GM18498 (cell line): Measurements from ENCODE around the gene ADK.
"Not testable (repeated sequence)": the region's sequence is repeated elsewhere in the genome, so short reads cannot be mapped to it uniquely, and the experiment has no call there.

Experiments
- ATAC-seq: cut with Tn5 transposase; IDR thresholded peaks from one replicate; pipeline ENCODE4 v1.9.1; 2021; ENCODE audit warnings: mild to moderate bottlenecking, moderate library complexity; ENCODE audit not compliant: unreplicated experiment

ADK gene

GRCh38 chr10:74525885-74526284 lies 374.9 kb downstream of the ADK start:
- ATAC-seq: no peak

- not testable (repeated sequence) for ATAC-seq
Observed at GRCh38 chr10:74527611-74528010, 376.6 kb downstream of the ADK start.

GRCh38 chr10:74529205-74529604 lies 378.2 kb downstream of the ADK start:
- ATAC-seq: no peak

GRCh38 chr10:74530981-74531380 lies 380.0 kb downstream of the ADK start:
- no peak for ATAC-seq

- ATAC-seq: no peak
Observed at GRCh38 chr10:74539317-74539716, 388.3 kb downstream of the ADK start.

GRCh38 chr10:74541375-74541774 lies 390.4 kb downstream of the ADK start:
- ATAC-seq: no peak

- ATAC-seq: no peak
Observed at GRCh38 chr10:74542077-74542476, 391.1 kb downstream of the ADK start.

GRCh38 chr10:74543276-74543675 lies 392.3 kb downstream of the ADK start:
- no peak for ATAC-seq

GRCh38 chr10:74544106-74544505 lies 393.1 kb downstream of the ADK start:
- no peak for ATAC-seq

- no peak for ATAC-seq
Observed at GRCh38 chr10:74548676-74549075, 397.7 kb downstream of the ADK start.

GRCh38 chr10:74556072-74556705 lies 405.2 kb downstream of the ADK start:
- no peak for ATAC-seq

- ATAC-seq: no peak
Observed at GRCh38 chr10:74557098-74557497, 406.1 kb downstream of the ADK start.

GRCh38 chr10:74558403-74558802 lies 407.4 kb downstream of the ADK start:
- ATAC-seq: no peak

- ATAC-seq: no peak
Observed at GRCh38 chr10:74558897-74559296, 407.9 kb downstream of the ADK start.

- ATAC-seq: not testable (repeated sequence)
Observed at GRCh38 chr10:74568896-74569295, 417.9 kb downstream of the ADK start.

- ATAC-seq: not testable (repeated sequence)
Observed at GRCh38 chr10:74573497-74573896, 422.5 kb downstream of the ADK start.

- ATAC-seq: no peak
Observed at GRCh38 chr10:74575191-74575720, 424.2 kb downstream of the ADK start.

GRCh38 chr10:74575912-74576311 lies 424.9 kb downstream of the ADK start:
- ATAC-seq: no peak

GRCh38 chr10:74576586-74576985 lies 425.6 kb downstream of the ADK start:
- no peak for ATAC-seq

- ATAC-seq: not testable (repeated sequence)
Observed at GRCh38 chr10:74580438-74580837, 429.4 kb downstream of the ADK start.

GRCh38 chr10:74582566-74582965 lies 431.5 kb downstream of the ADK start:
- no peak for ATAC-seq

GRCh38 chr10:74585231-74586087 lies 434.4 kb downstream of the ADK start:
- ATAC-seq: peak; percentile 76
